Motor neuron (in vitro differentiated cells): ENCODE measurements around the gene GORASP2. TPM values are rescaled to one million over a fixed set of nuclear protein-coding genes. Genes with fewer than 3 reads are reported as not detected.

ENCODE experiments used
- ATAC-seq, 8 experiments: fragments of 200-7000 bp; cut with Tn5 transposase; replicated peaks in 6 of 8; 2 replicates each; pipeline ENCODE4 v1.8.0; 2021; ENCODE audit warnings: mild to moderate bottlenecking in 8 of 8, moderate library complexity in 8 of 8
- H3K27ac ChIP-seq, 2 donors: fragments of 250-450 bp; sonication (Bioruptor Pico); 2 replicates each; pipeline ENCODE4 v1.9.0; 2021; ENCODE audit warnings: antibody characterized with exemption in 2 of 2, mild to moderate bottlenecking in 2 of 2, moderate library complexity in 1 of 2
- H3K4me1 ChIP-seq, 2 donors: fragments of 250-450 bp; sonication (Bioruptor Pico); replicated peaks in 1 of 2; 2 replicates each; pipeline ENCODE4 v1.6.1; 2021; ENCODE audit warnings: antibody characterized with exemption in 2 of 2, mild to moderate bottlenecking in 2 of 2, moderate library complexity in 1 of 2
- H3K4me3 ChIP-seq, 5 donors: fragments of 250-450 bp; sonication (Bioruptor Pico); 2 replicates each; pipeline ENCODE4 v1.9.0; 2021; ENCODE audit warnings: antibody characterized with exemption in 5 of 5, mild to moderate bottlenecking in 5 of 5, moderate library complexity in 4 of 5
- WGBS, 10 experiments: fragments of 450-650 bp; shearing (Covaris generic); methylation state at CpG; one replicate each; pipeline ENCODE4 v1.0.0; 2022; 5-methylcytosine and 5-hydroxymethylcytosine counted together
- in situ Hi-C, 9 experiments: fragments of 400-800 bp; cut with MboI; loops; one replicate each; pipeline ENCODE4 v1.15.0; 2021; ENCODE audit warnings: low sequenced_read_pairs in 9 of 9, low pct_unique_long_range_greater_than_20kb in 2 of 9; ENCODE audit not compliant: unreplicated experiment in 9 of 9
- total RNA-seq, 8 experiments: library from RNA; unstranded; fragments of 300-600 nt; gene quantifications; 2 replicates each; pipeline versions ENCODE4 v1.2.3 to v1.2.4, GENCODE V29; 2022

GORASP2 gene
- total RNA-seq, 8 experiments from 2014 or later, result 31.9 to 62.9 (median 46.7) TPM

GRCh38 chr2:170972296-170973224, 43.5 kb downstream of the GORASP2 start:
- Histone ChIP-seq H3K27ac (no peak overlapping the region), H3K4me1 (peaks cover 3 to 4% of the 10 kb centered on the region in 2 donors), H3K4me3 (no peak overlapping the region)
- in situ Hi-C loops, result loop anchor here in 6 of 9 experiments (10.0 to 25.0 kb wide), 4 partner anchors 440 to 465 kb away; partner anchors contain the start of genes DCAF17 (in 1 of the 6) and METTL8 (in 1 of the 6)
- ATAC-seq, result peak in 2 of 8 experiments; percentile 1 to 5
- 40 to 97% (median 83%) methylated on average over 2 to 11 of the region's 20 CpGs for WGBS, 10 experiments

GRCh38 chr2:170973225-170973491, 44.1 kb downstream of the GORASP2 start:
- Histone ChIP-seq H3K4me3 (peak overlapping the region; percentile 23 to 47 (median 37)), H3K4me1 (peaks cover 3 to 4% of the 10 kb centered on the region in 2 donors), H3K27ac (no peak overlapping the region)
- in situ Hi-C loops, result loop anchor here in 6 of 9 experiments (10.0 to 25.0 kb wide), 4 partner anchors 439 to 464 kb away; partner anchors contain the start of genes DCAF17 (in 1 of the 6) and METTL8 (in 1 of the 6)
- no peak for ATAC-seq
- 0 to 100% (median 19%) methylated on average over 1 to 8 of the region's 12 CpGs; no CpG with 5 or more reads in 2 of the 10 experiments for WGBS, 10 experiments

GRCh38 chr2:170973492-170974303, 44.6 kb downstream of the GORASP2 start:
- WGBS, 10 experiments, result 0 to 78% methylated on average over 3 to 10 of the region's 67 CpGs; no CpG with 5 or more reads in 8 of the 10 experiments
- Histone ChIP-seq H3K27ac (peak overlapping the region; percentile 2 to 25), H3K4me1 (peaks cover 3 to 4% of the 10 kb centered on the region in 2 donors), H3K4me3 (peak overlapping the region; percentile 23 to 47 (median 37))
- peak; percentile 86 to 96 (median 94) for ATAC-seq
- in situ Hi-C loops, result loop anchor here in 6 of 9 experiments (10.0 to 25.0 kb wide), 4 partner anchors 439 to 464 kb away; partner anchors contain the start of genes DCAF17 (in 1 of the 6) and METTL8 (in 1 of the 6)

DNA sequence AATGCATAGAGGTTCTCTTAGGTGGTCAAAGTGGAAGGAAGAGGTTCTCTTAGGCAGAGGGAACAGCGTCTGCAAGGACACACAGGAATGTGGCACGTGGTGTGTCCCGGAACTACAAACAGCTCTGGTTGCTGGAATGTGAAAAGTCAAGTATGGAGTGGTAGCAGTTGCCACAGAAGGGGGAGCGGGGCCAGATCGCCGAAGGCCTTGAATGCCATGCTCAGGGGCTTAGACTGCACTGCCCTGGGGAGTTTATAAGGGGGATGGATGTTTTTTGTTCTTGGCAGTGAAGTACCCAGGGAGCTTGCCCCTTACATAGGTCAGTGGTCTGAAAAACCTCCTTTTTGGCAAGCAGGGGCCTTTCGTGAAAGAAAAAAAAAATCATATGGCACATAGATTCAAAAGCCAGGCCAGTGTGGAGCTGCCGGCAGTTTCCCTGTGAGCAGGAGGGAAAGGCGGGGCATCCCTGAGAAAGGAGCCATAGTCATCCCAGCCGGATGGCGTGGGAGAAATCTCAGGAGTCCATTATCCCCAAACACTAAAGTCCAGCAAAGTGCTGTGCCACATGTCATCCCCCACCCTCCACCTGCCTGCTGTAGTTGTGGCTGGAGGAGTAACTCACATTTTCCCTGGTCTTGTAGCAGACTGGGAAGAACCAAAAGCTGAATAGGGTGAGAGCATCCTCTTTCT, 45.4 kb downstream of the GORASP2 start:
- 63 to 100% (median 81%) methylated on average over 1 to 9 of the region's 11 CpGs; no CpG with 5 or more reads in 3 of the 10 experiments for WGBS, 10 experiments
- in situ Hi-C loops, result loop anchor here in 6 of 9 experiments (10.0 to 25.0 kb wide), 4 partner anchors 438 to 463 kb away; partner anchors contain the start of genes DCAF17 (in 1 of the 6) and METTL8 (in 1 of the 6)
- ATAC-seq, result peak in 2 of 8 experiments; percentile 7 to 13
- Histone ChIP-seq H3K4me1 (peaks cover 3 to 4% of the 10 kb centered on the region in 2 donors), H3K4me3 (no peak overlapping the region), H3K27ac (no peak overlapping the region)

DNA sequence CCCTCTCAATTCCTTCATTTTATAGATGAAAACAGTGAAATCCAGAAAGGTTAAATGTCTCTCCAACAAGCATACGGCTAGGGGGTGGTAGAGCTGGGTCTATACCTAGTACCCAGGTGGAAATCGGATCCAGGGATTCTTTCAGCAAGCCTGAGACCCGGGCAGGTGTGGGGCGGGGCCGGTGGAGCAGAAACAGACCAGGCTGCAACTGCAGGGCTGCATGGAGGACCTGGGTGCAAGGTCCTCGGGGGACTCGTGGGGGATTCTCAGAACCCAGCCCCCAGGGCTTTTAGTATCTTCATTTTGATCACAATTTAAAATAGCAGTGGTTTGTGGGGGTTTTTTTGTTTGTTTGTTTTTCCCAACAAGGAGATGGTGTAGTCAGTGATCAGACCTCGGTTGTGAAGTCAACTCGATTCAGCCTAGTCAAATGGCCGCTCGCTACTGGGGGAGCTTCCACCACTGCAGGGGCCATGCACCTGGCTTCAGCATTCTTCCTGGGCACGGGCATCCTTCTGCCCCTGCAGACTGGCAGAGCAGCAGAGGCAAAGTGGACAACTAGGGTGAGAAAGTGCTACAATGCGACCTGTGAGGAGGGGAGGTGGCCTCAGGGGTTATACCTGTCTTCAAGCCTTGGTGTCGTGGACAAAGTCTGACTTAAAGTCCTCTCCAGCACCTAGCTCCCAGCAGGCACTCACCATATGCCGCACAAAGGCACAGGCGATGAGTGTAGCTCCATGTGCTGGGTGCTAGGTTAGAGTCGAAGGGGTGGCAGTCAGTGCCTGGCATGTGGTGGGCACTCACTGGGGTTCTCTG, 46.3 kb downstream of the GORASP2 start:
- no peak overlapping the region for H3K27ac ChIP-seq
- in situ Hi-C loops, result loop anchor here in 4 of 9 experiments (10.0 to 25.0 kb wide), 3 partner anchors 437 to 449 kb away; no protein-coding TSS in a partner anchor
- H3K4me1 ChIP-seq, result peaks cover 3 to 4% of the 10 kb centered on the region in 2 donors
- H3K4me3 ChIP-seq, result no peak overlapping the region
- ATAC-seq, result no peak
- WGBS, 10 experiments, result 83 to 100% (median 91%) methylated on average over 2 to 10 of the region's 17 CpGs; no CpG with 5 or more reads in 3 of the 10 experiments

GRCh38 chr2:170975943-170976270, 46.9 kb downstream of the GORASP2 start:
- Histone ChIP-seq H3K27ac (no peak overlapping the region), H3K4me3 (no peak overlapping the region), H3K4me1 (peaks cover 3 to 4% of the 10 kb centered on the region in 2 donors)
- 20 to 86% (median 20%) methylated on average over 1 to 4 of the region's 4 CpGs; no CpG with 5 or more reads in 7 of the 10 experiments for WGBS, 10 experiments
- in situ Hi-C loops, result loop anchor here in 4 of 9 experiments (10.0 to 25.0 kb wide), 3 partner anchors 436 to 449 kb away; no protein-coding TSS in a partner anchor
- no peak for ATAC-seq

GRCh38 chr2:170984079-170984478, 55.0 kb downstream of the GORASP2 start:
- H3K4me1 ChIP-seq, result no peaks in the 10 kb centered on the region
- 14 to 30% (median 20%) methylated on average over 1 of the region's 1 CpG; no CpG with 5 or more reads in 7 of the 10 experiments for WGBS, 10 experiments
- no peak for ATAC-seq
- H3K27ac ChIP-seq, result no peak overlapping the region
- in situ Hi-C loops, result loop anchor here in 2 of 9 experiments (25.0 kb wide), 1 partner anchor 428 kb away; no protein-coding TSS in a partner anchor
- no peak overlapping the region for H3K4me3 ChIP-seq

DNA sequence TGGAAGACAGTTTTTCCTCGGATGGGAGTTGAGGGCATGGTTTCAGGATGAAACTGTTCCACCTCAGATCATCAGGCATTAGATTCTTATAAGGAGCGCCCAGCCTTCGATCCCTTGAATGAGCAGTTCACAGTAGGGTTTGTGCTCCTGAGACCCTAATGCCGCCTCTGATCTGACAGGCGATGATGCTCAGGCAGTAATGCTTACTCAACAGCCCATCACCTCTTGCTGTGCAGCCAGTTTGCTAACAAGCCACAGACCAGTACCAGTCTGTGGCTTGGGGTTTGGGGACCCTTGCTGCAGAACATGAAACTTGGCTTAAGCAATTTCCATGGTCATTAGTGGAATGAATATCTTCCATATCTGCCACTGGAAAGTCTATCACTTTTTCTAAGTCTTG, 56.4 kb downstream of the GORASP2 start:
- 40 to 100% (median 73%) methylated on average over 1 to 5 of the region's 5 CpGs; no CpG with 5 or more reads in 4 of the 10 experiments for WGBS, 10 experiments
- H3K4me1 ChIP-seq, result no peaks in the 10 kb centered on the region
- ATAC-seq, result no peak
- no peak overlapping the region for H3K4me3 ChIP-seq
- in situ Hi-C loops, result loop anchor here in 2 of 9 experiments (25.0 kb wide), 1 partner anchor 427 kb away; no protein-coding TSS in a partner anchor
- no peak overlapping the region for H3K27ac ChIP-seq

DNA sequence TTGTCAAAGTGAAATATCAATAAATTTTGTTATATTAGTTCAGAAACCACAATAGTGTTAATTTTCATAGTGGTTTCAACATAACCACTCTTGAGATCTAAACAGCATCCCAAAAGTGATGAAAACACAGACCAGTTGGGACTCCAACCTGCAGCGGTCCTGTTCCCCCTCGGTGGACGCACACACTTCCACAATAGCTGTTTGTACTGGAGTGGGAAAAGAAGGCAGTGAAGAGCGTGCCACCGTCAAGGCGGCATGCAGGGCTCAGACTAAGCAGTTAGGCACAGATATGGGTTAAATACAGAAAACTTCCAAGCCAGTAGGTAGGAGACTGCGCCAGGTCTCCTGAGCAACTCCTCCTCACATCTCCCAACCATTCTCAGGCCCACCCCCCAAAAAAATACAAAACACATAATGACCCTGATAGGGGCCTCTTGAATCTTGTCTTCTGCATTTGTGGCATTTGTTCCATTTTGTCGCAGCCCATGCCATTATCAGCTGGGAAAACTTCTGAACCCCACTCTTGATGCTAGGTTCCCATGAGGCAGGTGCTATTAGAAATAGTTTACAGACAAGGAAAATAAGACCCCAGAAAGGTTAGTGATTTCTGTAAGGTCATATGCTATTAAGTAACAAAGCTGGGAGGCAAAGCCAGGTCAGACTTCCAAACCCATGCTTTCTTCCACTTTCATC, 57.7 kb downstream of the GORASP2 start:
- ATAC-seq, result no peak
- in situ Hi-C loops, result loop anchor here in 2 of 9 experiments (25.0 kb wide), 1 partner anchor 426 kb away; no protein-coding TSS in a partner anchor
- Histone ChIP-seq H3K4me3 (no peak overlapping the region), H3K4me1 (no peaks in the 10 kb centered on the region), H3K27ac (no peak overlapping the region)
- 91 to 100% (median 97%) methylated on average over 1 to 7 of the region's 8 CpGs; no CpG with 5 or more reads in 3 of the 10 experiments for WGBS, 10 experiments

- no peak for ATAC-seq
- H3K27ac ChIP-seq, result no peak overlapping the region
- in situ Hi-C loops, result loop anchor here in 2 of 9 experiments (25.0 kb wide), 1 partner anchor 421 kb away; no protein-coding TSS in a partner anchor
- H3K4me1 ChIP-seq, result no peaks in the 10 kb centered on the region
- H3K4me3 ChIP-seq, result no peak overlapping the region
- 83 to 100% (median 97%) methylated on average over 2 to 5 of the region's 5 CpGs for WGBS, 10 experiments
Measured at GRCh38 chr2:170991398-170992182, 62.5 kb downstream of the GORASP2 start.
